ENCODE results near the gene GSAP. TPM values are rescaled to one million over a fixed set of nuclear protein-coding genes. Genes with fewer than 3 reads are reported as not detected.

Gene GSAP
- total and polyA plus RNA-seq, 2 donors (not counting 1 experiment from before 2014, with no cell fraction given): 140 to 207 TPM

- Mint-ChIP-seq H3K4me3 (no peak overlapping the region), H3K27ac (no peak overlapping the region), H3K27me3 (no peaks in the 10 kb centered on the region), H3K4me1 (no peaks in the 10 kb centered on the region), H3K9me3 (ENCODE audit: insufficient read depth) (no peaks in the 10 kb centered on the region)
- no peaks in the 10 kb centered on the region for H3K4me1 ChIP-seq (ENCODE audit: control insufficient read depth in 2 of 2, insufficient read depth in 2 of 2, low read length in 2 of 2)
- H3K4me3 ChIP-seq (ENCODE audit: control extremely low read depth in 1 of 5, extremely low read depth in 1 of 5, insufficient read depth in 1 of 5, low read depth in 2 of 5, low read length in 4 of 5): no peak overlapping the region
- H3K27ac ChIP-seq (ENCODE audit: low read length in 2 of 2): no peak overlapping the region
- ChIA-PET CTCF (interaction anchor here (2.6 kb wide), 1 partner anchor 21 kb away, joined by 9 read pairs; no protein-coding TSS in a partner anchor), POLR2A (interaction anchor here (0.6 kb wide), 1 partner anchor 97 kb away, joined by 9 read pairs; no protein-coding TSS in a partner anchor)
- DNase-seq (no peak), ATAC-seq (ENCODE audit: low read depth) (no peak)
- peaks cover 0 to 8% (median 0%) of the 10 kb centered on the region in 3 donors for H3K9me3 ChIP-seq (ENCODE audit: control extremely low read depth in 1 of 3, control insufficient read depth in 2 of 3, insufficient read depth in 1 of 3, low read length in 2 of 3)
- WGBS (ENCODE audit: insufficient coverage): 100% methylated on average over 1 of the region's 5 CpGs
- H3K4me2 ChIP-seq (replicated peaks; ENCODE audit: low read depth, low read length, poor library complexity, severe bottlenecking): no peak overlapping the region
- H3K79me2 ChIP-seq (ENCODE audit: control insufficient read depth, insufficient read depth, low read length): no peaks in the 10 kb centered on the region
- intact Hi-C loops (cut with micrococcal nuclease): no loop called here
- peaks cover 1 to 59% of the 10 kb centered on the region in 2 experiments for H3K36me3 ChIP-seq (replicated peaks in 1 of 2; ENCODE audit: control extremely low read depth in 1 of 2, control insufficient read depth in 1 of 2, extremely low read depth in 1 of 2, insufficient read depth in 2 of 2, low read length in 1 of 2)
- TF ChIP-seq CTCF (IDR thresholded peaks at IDR 0.05) (no peak), EZH2 (IDR thresholded peaks at IDR 0.05; ENCODE audit: borderline replicate concordance, insufficient read depth, low read depth, low read length, poor library complexity, severe bottlenecking) (no peak)
- H4K20me1 ChIP-seq (ENCODE audit: control insufficient read depth, insufficient read depth, low read length, poor library complexity, severe bottlenecking): peaks cover 6% of the 10 kb centered on the region
- H3K9ac ChIP-seq (ENCODE audit: low read length): no peak overlapping the region
- no peaks in the 10 kb centered on the region for H3K27me3 ChIP-seq (replicated peaks in 1 of 4; ENCODE audit: control extremely low read depth in 1 of 4, control insufficient read depth in 3 of 4, insufficient read depth in 4 of 4, low read length in 3 of 4)
- H2AFZ ChIP-seq (ENCODE audit: insufficient read depth, low read depth, low read length, poor library complexity, severe bottlenecking): no peak overlapping the region
Measured at GRCh38 chr7:77310982-77311381, 105.2 kb downstream of the GSAP start.

DNA sequence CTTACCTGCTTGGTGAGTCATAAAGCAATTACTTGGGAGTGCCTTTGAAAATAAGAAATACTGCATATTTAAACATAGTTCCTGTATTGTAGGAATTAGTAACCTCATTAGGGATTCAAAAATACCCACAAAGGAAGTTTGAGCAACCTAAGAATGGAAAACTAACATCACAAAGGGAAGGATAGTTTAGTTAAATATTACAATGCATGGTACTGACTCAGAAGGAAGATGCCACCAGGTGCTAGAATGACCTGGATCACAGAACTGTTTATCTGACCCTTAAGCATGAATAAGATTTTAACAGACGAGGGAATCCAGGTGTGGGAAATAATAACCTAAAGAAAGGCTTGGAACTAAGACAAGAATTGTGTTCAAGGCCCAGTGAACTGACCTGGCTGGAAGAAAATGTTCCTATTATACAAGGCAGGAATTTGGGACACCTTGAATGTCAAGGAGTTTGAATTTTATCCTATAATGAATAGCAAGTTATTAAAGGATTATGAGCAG, 106.4 kb downstream of the GSAP start:
- Histone ChIP-seq H3K27me3 (replicated peaks in 1 of 4; ENCODE audit: control extremely low read depth in 1 of 4, control insufficient read depth in 3 of 4, insufficient read depth in 4 of 4, low read length in 3 of 4) (no peaks in the 10 kb centered on the region), H3K27ac (ENCODE audit: low read length in 2 of 2) (no peak overlapping the region), H3K36me3 (replicated peaks in 1 of 2; ENCODE audit: control extremely low read depth in 1 of 2, control insufficient read depth in 1 of 2, extremely low read depth in 1 of 2, insufficient read depth in 2 of 2, low read length in 1 of 2) (peaks cover 0 to 47% of the 10 kb centered on the region in 2 experiments), H3K79me2 (ENCODE audit: control insufficient read depth, insufficient read depth, low read length) (no peaks in the 10 kb centered on the region), H4K20me1 (ENCODE audit: control insufficient read depth, insufficient read depth, low read length, poor library complexity, severe bottlenecking) (peaks cover 6% of the 10 kb centered on the region), H3K4me1 (ENCODE audit: control insufficient read depth in 2 of 2, insufficient read depth in 2 of 2, low read length in 2 of 2) (no peaks in the 10 kb centered on the region), H3K4me3 (ENCODE audit: control extremely low read depth in 1 of 5, extremely low read depth in 1 of 5, insufficient read depth in 1 of 5, low read depth in 2 of 5, low read length in 4 of 5) (no peak overlapping the region), H3K9ac (ENCODE audit: low read length) (no peak overlapping the region), H3K4me2 (replicated peaks; ENCODE audit: low read depth, low read length, poor library complexity, severe bottlenecking) (no peak overlapping the region), H2AFZ (ENCODE audit: insufficient read depth, low read depth, low read length, poor library complexity, severe bottlenecking) (no peak overlapping the region), H3K9me3 (ENCODE audit: control extremely low read depth in 1 of 3, control insufficient read depth in 2 of 3, insufficient read depth in 1 of 3, low read length in 2 of 3) (peaks cover 0 to 14% (median 0%) of the 10 kb centered on the region in 3 donors)
- ATAC-seq (ENCODE audit: low read depth) (no peak), DNase-seq (no peak)
- 100% methylated on average over 1 of the region's 1 CpG for WGBS (ENCODE audit: insufficient coverage)
- TF ChIP-seq EZH2 (IDR thresholded peaks at IDR 0.05; ENCODE audit: borderline replicate concordance, insufficient read depth, low read depth, low read length, poor library complexity, severe bottlenecking): no peak
- TF ChIP-seq CTCF (IDR thresholded peaks at IDR 0.05): no peak
- H3K4me3 Mint-ChIP-seq: no peak overlapping the region
- CTCF ChIA-PET: interaction anchor here (2.6 kb wide), 1 partner anchor 22 kb away, joined by 9 read pairs; no protein-coding TSS in a partner anchor
- H3K27ac Mint-ChIP-seq: no peak overlapping the region
- no peaks in the 10 kb centered on the region for H3K4me1 Mint-ChIP-seq
- H3K9me3 Mint-ChIP-seq (ENCODE audit: insufficient read depth): no peaks in the 10 kb centered on the region
- intact Hi-C loops (cut with micrococcal nuclease): no loop called here
- H3K27me3 Mint-ChIP-seq: no peaks in the 10 kb centered on the region
- POLR2A ChIA-PET: no interaction called here

All from B cell (primary cell).